Esophagus mucosa (tissue), 1 donor: ENCODE data around the gene PDCD2L. TPM values are rescaled to one million over a fixed set of nuclear protein-coding genes. Genes with fewer than 3 reads are reported as not detected.
"Not testable (repeated sequence)": the region's sequence is repeated elsewhere in the genome, so short reads cannot be mapped to it uniquely, and the experiment has no call there.

Experiments
- ATAC-seq: fragments of 200-7000 bp; cut with Tn5 transposase; one replicate; pipeline ENCODE4 v1.9.1; 2020
- total RNA-seq: library from RNA; stranded (reverse); gene quantifications from one replicate; pipeline ENCODE4 v1.2.4, GENCODE V29; 2023
- donor health status: DM: yes; HTN: yes; CAD: no.

PDCD2L gene
- total RNA-seq, 1 donor from 2014 or later = 6.7 TPM

DNA sequence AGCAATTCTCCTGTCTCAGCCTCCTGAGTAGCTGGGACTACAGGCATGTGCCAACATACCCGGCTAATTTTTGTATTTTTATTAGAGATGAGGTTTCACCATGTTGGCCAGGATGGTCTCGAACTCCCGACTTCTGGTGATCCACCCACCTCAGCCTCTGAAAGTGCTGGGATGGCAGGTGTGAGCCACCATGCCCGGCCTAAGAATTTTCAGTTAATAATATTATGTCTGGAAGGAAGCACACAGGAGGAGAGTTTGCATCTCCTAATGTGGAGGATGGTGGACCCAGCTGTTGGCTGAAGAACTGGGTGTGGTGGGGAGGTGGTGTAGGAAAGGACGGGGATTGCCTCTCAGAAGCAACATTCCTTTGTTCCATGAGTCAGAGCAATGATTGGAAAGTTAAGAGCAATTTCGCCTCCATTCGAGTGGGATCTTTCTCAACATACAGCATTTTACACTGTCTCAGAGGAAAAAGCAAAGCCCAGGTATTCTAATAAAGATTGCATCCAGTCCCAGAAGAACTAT lies 11.9 kb downstream of the PDCD2L start:
- ATAC-seq = no peak

- ATAC-seq = no peak
These were observed 14.1 kb downstream of the PDCD2L start for GRCh38 chr19:34418300-34418699.

DNA sequence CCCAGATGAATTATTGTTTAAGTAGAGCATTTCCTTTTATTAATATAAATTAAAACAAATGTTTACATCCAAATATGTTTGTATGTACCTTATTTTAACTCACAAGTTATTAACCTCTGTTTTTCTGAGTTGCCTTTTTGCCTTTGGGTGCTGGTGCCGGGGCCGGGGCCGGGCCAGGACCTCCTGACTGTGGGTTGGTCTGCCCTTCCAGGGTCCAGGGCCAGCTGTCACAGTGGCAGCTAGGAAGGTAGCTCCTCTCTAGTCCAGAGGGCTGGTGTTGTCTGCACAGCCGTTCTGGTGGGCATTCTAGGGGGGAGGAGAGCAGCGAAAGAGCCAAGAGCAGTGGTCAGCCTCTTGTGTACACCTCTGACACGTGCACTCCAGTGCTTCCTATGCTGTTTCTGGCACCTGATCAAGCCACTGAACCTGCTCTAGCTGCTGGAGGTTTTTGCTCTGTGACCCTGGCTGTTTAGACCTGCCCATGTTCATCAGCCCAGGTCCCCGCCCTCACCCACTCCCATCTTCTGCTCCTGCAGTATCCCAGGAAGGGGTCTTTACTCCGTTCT lies 22.0 kb downstream of the PDCD2L start:
- ATAC-seq = no peak

DNA sequence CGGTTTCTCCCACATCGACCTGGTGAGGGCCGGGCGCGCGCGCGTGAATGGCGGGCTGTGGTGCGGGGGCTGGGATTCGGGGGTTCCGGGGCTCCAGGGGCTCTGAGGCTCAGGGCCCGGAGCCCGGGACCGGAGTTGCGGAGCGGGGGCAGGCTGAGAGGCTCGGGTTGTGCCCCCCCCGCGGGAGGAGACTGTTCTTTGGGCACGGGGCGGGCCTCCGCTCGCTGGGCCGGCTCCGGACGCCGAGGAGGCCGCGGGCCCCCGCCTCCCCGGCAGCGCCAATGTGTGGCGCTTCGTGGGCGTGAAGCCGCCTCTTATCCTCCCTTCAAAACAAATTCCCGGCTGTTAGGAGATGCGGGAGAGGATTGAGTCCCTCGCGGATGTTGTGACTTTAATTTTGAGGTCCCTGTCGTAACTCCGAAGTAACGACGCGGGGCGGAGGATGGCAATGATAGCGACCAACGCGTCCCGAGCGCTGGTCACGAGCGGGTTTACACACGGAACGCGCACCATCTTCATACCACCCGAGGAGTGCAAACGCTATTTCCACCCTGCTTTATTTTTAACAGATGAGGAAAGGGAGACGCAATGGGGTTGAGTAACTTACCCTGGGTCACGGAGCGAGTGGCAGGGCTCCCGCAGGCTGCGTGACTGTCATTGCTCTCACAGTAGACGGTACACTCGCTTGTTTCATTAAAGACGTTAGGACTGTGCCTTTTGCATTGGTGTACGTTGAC lies 24.5 kb downstream of the PDCD2L start:
- ATAC-seq = peak; percentile 65

DNA sequence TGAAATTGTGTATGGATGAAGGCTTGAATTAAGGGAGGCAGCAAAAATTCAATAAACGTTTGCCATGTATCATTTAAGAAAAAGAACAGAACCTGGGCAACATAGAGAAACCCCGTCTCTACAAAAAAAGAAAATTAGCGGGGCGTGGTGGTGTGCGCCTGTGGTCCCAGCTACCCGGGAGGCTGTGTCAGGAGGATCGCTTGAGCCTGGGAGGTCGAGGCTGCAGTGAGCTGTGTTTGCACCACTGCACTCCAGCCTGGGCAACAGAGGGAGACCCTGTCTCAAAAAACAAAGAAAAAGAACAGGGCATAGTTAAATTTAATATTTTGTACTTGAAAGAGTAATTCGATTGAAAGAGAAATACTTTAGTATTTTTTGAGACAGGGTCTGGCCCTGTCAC lies 25.4 kb downstream of the PDCD2L start:
- no peak for ATAC-seq

DNA sequence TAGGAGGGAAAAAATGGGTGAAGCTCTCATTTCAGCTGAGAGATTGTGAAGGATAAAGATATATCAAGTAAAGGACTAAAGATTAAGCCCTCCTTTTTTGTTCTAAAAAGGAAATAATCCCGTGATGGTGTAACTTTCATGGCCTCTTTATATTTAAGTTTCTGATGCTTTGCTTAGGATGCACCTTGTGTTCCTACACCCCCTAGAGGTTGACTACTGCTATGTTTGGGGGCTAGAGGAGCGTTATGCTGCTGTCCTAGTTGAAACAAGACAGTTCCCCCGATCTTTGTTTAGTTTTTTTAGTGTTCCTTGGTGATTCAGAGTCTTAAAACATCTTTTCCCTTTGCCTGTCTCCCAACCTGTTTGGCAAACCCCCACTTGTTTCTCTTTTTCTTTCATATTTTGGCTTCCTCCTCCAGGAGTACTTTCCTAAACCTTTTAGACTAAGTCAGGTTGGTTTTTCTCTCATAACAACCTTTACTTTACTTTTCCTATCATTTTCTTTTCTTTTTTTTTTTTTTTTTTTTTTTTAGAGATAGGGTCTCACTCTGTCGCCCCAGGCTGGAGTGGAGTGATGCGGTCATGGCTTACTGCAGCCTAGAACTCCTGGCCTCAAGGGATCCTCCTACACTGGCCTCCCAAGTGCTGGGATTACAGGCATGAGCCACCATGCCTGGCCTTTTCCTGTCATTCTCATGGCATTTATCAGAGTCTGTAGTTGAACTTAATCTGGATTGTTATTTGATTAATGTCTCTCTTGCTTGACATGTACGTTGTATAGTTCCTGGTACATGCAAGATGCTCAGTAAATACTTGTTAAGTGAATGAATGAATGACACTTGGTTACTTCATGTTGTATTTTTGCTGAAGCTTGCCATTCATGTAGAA lies 26.8 kb downstream of the PDCD2L start:
- no peak for ATAC-seq

DNA sequence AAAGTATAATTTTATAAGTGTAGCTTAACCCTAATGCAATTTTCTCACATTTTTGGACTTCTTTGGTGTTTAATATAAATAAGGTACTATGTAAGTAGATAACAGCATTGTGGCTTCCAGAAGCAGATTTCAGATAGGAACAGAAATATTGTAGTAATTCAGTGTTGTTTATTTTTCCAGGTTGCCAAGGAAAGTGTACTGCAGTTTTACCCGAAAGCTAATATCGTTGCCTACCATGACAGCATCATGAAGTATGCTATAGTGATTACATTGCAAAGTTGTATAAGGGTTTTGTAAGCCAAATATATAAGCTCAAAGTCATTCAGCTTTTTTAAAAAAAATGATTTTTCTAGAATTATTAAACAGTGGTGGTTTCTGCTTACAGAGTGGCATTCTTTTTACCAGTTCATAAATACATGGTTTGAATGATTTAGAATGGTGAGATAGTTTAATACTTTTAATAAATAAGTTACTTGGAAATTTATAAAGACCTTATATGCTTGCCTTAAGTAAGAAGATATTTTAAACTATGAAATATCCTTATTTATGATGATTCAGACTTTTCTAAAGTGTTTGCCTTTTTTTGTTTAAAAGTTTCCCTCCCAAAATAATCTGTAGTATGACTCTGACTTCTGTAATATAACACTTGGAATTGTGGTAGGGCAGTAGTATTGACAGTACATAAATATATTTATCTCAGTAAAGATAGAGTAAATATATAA lies 27.6 kb downstream of the PDCD2L start:
- ATAC-seq = no peak

DNA sequence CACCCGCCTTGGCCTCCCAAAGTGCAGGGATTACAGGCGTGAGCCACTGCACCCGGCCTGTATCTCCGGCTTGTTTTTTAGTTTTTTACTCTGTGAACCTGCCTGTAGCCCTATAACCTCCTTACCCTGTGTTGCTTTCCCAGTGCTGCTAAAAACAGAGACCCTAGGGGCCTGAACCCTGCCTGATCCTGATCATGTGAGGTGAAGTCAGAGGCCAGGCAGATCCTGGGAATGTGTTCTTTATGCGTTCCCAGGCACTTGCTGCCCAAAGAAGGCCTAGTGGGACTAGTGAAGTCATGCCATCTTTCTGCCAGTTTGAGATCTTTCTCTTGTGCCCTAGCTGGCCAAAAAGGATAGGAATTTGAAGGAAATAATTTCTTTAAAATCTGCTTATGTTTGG lies 28.6 kb downstream of the PDCD2L start:
- ATAC-seq = no peak

DNA sequence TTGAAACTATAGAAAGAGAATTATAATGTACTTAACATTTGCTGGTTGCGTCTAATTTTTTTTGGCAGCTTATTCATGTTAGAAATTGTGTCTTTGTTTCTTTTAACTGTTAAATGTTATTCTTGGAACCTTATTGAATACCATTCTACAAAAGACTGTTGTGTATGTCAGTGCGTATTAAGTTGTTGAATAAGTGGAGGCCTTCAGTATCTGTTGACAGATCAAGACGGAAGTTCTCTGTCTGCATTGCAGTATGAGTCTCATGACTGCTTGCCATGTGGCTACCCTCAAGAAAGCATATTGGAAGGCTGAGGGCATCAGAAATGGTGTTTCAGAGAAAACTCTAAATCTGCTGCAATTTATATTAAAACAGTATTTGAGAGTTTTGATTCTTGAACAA lies 32.5 kb downstream of the PDCD2L start:
- ATAC-seq = no peak

- ATAC-seq = no peak
These were observed 44.0 kb downstream of the PDCD2L start for GRCh38 chr19:34448191-34448590.

DNA sequence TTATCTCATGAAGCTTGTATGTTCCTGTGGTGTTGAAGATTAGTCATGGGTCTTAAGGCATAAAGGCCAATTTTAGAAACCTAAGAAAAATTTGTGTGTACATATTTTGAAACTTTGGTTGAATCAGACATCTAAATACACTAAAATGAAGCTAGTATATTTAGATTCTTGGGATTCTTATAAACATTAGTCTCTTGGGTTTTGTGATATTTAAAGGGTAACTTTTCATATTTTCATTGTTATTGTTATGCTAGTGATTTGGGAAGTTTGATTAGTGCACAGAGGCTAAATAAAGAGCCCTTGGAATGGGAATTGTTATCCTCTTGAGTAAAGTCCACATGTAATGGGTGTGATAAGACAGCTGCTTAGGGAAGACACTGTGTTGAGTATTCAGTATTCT lies 48.5 kb downstream of the PDCD2L start:
- no peak for ATAC-seq

GRCh38 chr19:34454091-34454490 lies 49.9 kb downstream of the PDCD2L start:
- no peak for ATAC-seq

DNA sequence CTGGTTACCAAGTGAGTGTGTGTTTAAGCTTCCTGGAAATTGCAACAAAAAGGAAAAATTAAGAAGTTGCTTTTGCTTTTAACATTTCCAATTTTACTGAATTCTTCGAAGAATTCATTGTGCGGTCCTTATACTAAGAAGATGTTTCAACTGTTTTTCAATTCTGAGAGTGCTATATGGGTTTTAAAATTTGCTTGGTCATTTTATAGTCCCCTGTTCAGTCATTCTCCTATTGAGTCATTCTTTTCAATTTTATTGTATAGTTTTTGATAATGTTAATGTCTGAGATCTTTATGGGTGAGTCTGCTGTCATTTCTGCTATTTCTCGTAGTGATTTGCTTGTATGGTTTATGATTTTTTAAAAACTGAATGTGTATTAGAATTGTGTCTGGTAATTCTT lies 50.5 kb downstream of the PDCD2L start:
- no peak for ATAC-seq

DNA sequence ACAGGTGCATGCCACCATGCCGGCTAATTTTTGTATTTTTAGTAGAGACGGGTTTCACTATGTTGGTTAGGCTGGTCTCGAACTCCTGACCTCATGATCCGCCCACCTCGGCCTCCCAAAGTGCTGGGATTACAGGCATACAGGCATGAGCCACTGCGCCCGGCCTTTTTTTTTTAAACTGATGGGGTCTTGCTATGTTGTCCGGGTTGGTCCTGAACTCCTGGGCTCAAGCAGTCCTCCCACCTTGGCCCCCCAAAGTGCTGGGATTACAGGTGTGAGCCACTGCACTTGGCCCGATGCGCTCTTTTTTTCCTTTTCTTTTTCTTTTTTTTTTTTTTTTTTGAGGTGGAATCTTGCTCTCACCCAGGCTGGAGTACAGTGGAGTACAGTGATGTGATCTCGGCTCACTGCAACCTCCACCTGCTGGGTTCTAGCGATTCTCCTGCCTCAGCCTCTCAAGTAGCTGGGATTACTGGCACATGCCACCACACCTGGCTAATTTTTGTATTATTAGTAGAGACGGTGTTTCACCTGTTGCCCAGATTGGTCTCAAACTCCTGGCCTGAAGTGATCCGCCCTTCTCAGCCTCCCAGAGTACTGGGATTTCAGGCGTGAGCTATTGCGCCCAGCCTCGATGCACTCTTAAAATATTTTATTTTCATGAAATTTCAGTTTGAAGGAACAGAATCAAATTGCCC lies 51.7 kb downstream of the PDCD2L start:
- ATAC-seq = not testable (repeated sequence)

DNA sequence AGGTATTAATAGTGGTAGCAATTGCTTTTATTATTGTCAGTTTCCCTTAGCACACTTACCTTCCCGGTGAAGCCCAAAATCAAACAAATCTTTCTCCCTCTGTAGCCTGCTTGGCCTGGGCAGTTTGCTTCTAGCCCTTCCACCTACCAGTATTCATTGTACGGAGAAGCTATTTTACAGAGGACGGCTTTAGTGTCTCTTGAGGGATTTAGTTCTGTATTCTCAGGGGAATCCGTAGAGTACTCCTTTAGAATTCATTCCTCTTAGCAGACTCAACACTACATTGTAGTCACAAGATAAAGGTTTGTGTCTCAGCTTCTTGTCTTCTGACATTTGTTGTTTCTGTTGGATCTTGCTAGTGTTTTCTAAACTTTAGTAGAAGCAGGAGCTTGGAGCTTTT lies 53.2 kb downstream of the PDCD2L start:
- no peak for ATAC-seq

- ATAC-seq = no peak
These were observed 54.5 kb downstream of the PDCD2L start for GRCh38 chr19:34458677-34459076.

GRCh38 chr19:34459614-34460013 lies 55.4 kb downstream of the PDCD2L start:
- ATAC-seq = peak; percentile 60

DNA sequence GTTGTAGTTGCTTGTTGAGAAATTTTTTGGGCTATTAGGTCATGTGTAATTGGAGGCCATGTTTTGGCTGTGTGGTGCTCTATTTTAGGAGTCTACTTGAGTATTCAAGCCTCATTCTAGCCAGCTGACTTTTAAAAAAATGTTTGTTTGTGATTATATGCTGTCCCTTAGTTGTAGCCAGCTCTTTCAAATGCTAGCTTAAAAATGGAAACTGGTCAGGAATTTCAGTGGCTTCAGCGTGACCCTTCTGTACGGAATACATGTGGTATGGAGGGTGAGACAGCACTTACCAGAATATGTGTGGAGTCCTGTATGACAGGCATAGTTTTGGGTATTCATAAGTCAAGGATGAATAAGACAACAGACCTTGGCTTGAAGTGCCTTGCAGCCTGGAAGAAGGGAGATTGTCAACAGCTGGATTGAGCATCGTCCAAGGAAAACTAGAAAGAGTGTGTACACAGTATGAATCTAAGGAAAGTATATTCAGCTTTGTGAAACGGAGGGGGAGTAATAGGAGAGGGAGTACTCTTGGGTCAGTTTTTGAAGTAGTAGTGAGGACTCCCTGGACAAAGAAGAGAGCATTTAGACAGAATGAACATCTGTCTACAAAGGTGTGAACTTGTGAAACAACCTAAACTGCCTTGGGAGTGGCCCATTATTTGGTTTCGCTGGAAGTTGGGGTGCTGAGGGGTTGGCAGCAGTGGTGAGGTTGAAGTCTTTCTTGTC lies 57.3 kb downstream of the PDCD2L start:
- ATAC-seq = no peak

DNA sequence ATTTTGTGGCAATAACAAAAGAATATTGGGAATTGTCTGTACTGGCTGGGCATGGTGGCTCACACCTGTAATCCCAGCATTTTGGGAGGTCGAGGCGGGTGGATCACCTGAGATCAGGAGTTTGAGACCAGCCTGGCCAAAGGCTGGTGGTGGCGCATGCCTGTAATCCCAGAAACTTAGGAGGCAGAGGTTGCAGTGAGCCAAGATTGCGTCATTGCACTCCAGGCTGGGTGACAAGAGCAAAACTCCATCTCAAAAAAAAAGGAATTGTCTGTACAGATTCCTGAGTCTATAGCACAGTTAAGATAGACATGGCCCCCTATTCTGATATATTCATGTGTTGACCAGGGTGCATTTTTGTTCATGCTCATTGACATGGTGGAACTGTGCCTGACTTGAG lies 60.6 kb downstream of the PDCD2L start:
- ATAC-seq = not testable (repeated sequence)

GRCh38 chr19:34468409-34468808 lies 64.2 kb downstream of the PDCD2L start:
- no peak for ATAC-seq

GRCh38 chr19:34469026-34469425 lies 64.8 kb downstream of the PDCD2L start:
- not testable (repeated sequence) for ATAC-seq
